Activated CD8-positive, alpha-beta memory T cell treated with anti-CD3 and anti-CD28 coated beads, Interleukin-2, amount 50 U/mL, for 24 hours (primary cell): Measurements from ENCODE around the gene MTRF1L.
"Not testable (repeated sequence)": the region's sequence is repeated elsewhere in the genome, so short reads cannot be mapped to it uniquely, and the experiment has no call there.

Experiments used
- DNase-seq: peaks from one replicate; pipeline ENCODE4 v3.0.0-alpha.2; 2020; ENCODE audit errors: extremely low read depth

MTRF1L gene

DNA sequence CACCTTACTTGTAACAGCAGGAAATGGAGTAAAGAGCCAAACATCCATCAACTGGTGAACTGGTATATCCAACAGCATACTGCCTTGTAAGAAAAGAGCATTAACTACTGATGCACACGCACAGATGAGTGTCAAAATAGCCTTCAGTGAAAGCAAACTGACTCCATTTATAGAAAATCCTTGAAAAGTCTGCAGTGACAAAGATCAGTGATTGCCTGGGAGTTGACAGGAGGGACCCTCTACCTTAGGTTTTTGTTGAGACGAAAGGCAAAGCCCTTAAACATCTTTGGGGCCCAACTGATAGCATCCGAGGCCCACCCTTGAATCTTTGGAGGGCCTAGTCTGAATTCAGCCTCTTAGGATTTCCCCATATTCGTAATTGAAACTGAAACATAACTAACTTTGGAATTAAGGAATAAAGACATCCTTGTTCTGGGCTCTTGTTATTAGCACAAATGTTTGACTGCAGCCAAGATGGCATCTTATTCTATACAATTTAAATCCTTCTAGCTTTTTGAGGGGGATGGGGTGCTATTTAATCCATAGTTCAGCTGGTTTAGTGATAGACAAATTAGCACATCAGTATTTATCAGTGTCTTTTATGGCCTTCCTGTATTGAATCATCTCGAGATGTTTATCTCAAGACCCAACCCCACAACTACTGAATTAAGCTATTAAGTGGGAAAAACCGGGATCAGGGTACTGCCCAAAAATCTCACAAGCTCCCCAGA lies 32.7 kb downstream of the MTRF1L start:
- no peak for DNase-seq

DNA sequence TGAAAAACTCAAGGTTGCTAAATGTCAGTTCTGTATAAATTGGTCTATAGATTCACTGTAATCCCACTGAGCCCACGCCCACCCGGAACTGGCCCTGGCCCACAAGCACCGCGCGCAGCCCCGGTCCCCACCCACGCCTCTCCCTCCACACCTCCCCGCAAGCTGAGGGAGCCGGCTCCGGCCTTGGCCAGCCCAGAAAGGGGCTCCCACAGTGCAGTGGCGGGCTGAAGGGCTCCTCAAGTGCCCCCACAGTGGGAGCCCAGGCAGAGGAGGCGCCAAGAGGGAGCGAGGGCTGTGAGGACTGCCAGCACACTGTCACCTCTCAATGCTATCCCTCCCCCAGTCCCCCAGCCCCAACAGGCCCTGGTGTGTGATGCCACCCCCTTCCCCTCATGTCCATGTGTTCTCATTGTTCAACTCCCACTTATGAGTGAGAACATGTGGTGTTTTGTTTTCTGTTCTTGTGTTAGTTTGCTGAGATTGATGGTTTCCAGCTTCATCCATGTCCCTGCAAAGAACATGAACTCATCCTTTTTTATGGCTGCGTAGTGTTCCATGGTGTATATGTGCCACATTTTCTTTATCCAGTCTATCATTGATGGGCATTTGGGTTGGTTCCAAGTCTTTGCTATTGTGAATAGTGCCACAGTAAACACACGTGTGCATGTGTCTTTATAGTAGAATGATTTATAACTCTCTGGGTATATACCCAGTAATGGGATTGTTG lies 36.2 kb downstream of the MTRF1L start:
- not testable (repeated sequence) for DNase-seq

DNA sequence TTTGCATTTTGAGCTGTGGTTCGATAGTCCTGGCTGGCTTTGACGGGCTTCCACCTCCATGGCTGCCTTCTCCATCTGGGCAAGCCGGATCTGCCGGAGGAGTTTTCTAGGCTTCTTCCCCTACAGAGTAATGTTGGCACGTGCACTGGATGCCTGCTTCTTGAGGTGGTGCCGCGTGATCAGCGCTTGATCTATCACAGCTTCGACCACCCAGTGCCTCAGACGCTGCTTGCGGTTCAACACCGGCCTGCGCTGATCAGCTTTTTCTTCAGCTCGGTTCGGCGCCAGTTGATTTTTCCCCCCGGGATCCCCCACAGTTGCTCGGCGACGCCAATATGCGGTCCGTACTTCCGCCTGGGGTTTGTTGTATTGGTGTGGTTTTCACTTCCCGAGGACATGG lies 43.2 kb downstream of the MTRF1L start:
- no peak for DNase-seq

DNA sequence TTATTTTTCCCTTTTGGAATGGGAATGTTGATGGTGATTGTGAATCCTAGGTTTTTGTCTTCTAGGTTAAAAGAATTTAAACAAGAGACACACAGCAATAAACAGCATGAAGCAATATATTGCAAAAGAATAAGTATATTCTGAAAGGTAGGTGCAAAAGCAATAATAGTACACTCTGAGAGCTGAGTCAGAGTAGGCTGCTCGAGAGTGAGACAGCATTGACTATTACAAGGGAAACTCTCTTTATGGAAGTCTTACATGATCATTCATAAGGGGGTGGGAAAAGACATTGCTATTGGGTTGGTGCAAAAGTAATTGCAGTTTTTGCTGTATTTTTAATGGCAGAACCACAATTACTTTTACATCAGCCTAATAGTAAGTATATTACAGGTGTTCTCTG lies 44.7 kb downstream of the MTRF1L start:
- DNase-seq: no peak

DNA sequence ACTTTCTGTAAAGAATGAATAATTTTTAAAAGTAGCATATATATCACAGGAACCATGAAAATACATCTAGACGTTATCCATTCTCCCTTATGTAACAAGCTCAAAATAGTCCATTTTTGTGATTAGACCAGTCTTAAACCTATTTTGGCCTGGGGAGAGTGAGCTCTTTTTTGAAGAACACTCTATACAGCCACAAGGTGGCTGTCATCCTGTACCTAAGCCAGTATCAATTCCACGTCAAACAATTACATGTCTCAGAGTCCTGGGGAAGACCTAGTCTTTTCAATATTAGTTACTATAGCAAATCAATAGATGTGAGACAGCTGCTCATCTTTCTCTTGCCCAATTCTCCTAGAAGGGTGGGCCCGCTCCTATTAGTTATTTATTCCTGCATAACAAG lies 48.1 kb downstream of the MTRF1L start:
- DNase-seq: no peak

DNA sequence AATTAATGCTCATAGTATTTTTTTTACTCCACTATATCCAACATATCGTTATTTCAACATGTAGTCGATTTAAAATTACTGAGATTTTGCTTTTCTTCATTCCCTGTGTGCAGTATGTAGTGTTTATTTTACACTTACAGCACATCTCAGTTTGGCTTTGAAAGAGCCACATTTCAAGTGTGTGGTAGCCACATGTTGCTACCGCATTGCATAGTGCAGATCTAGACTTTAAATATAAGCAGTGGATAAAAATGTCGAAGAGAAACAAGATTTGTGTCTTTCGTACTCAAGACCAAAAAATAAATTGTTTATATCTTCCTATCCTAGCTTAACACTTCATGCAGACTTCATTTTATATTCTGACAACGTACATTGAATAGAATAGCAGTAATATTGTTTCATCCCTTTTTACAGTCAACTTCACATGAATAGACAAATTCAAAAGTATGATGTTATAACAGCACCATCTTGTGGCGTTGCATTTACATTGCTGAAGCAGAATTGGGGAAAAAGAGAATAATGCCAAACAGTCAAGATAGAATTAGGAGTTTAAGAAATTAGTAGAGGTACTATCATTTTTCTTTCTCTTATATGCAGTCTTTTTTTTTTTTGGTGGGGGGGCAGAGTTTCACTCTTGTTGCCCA lies 49.5 kb downstream of the MTRF1L start:
- no peak for DNase-seq

DNA sequence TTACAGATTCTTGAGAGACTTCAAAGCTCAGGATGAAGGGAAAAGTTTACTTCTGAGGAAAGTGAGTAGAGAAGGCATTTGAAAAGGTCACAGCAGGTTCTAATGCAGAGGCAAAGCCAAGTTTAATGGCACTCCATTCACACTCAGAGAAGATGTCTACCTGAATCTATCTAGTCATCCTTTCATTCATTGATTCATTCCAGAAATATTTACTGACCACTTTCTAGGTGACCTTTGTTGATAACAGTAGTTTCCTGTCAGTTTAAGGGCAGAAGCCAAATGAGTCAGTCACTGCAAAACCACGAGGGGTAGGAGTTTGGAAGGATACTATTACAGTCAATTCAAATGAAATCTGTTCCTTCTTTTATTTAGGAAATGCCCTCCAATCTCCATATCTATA lies 50.5 kb downstream of the MTRF1L start:
- no peak for DNase-seq

DNA sequence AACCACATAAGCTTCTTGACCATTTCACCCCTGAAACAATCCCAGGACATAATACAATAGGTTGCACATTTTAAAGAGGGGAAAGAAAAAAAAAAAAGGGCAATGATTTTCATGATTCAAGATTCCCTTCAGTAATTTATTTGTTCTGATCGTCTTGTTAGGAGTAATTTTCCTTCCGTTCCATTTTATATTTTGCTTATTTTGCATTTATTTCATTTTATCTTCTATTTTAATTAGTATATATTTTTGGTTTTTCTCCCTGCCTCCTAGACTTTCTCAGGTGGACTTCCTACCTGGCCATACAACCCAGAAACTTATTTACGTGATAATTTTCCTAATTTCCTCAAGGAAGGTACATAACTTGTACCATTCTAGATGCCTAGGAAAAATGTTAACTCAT lies 52.3 kb downstream of the MTRF1L start:
- no peak for DNase-seq

DNA sequence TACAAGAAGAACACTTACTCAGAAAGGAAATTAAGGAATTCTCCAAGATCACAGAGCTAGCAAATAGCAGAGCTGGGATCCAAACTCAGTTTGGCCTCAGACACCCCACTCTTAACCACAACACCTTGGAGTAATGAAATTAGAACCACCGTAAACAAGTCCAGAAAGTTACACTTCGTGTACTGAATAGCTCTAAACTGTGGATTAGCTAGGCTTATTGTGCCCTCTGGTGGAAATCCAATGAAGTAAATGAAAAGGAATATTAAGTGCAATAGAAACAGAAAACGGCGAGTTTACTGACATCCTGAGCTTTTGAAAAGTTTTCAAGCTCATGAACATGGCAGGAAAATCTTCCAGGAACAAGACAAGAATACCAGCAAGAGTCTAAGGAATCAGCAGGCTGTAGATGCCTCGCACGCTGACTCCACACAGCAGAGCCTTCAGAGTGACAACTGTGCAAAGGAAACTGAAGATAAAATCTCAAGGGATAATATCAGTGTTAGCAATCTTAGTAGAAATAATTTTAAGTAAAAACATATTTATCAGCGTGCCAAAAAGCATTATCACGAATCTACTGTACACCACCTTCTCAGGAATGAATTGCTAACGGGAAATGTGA lies 54.2 kb downstream of the MTRF1L start:
- no peak for DNase-seq

DNA sequence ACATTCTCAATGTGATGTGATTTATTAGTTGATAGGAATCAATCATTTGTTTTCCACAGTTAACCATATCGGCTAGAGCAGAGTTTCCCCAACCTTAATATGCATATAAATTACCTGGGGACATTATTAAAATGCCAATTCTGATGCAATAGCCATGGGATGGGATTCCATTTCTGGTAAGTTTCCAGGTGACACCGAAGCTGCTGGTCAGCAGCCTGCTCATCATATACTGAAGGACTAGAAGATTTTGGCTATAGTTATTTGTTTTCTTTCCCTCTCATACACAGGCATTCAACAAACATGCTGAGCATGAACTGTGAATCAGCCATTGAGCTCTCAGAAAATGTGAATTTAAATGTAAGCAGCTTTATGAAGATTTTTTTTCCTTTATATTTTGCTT lies 55.5 kb downstream of the MTRF1L start:
- DNase-seq: no peak

DNA sequence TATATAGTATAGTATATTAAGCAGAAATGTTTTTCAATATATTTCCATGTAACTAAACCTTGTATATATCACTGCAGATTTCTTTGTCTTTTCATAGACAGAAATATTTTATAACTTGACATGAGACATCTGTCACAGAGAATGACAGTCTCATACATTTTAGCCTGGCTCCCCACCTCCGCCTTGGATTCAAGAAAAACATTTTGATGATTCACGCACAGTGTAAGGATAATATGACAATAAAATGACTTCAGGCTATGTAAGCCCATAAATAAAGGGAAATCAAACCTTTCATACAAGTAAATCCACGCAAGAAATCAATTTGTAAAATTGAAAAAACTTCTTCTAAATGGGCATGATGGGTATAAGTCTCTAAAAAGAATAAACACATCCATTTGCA lies 56.0 kb downstream of the MTRF1L start:
- DNase-seq: no peak

DNA sequence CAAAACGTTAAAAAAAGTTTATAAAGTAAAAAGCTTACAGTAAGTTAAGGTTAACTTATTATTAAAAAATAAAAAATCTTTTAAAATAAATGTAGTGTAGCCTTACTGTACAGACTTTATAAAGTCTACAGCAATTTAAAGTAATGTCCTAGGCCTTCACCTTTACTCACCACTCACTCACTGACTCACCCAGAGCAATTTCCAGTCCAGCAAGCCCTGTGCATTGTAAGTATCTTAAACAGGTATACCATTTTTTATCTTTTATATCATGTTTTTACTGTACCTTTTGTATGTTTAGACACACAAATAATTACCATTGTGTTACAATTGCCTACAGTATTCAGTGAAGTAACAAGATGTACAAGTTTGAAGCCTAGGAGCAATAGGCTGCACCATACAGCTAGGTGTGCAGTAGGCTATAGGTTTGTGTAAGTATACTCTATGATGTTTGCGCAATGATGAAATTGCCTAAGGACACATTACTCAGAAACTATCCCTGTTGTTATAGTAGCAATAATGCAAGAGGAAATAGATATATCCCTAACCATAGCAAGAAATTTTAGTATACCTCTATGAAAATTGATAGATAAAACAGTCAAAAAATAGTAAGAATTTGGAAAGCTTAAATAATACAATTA lies 59.1 kb downstream of the MTRF1L start:
- no peak for DNase-seq

DNA sequence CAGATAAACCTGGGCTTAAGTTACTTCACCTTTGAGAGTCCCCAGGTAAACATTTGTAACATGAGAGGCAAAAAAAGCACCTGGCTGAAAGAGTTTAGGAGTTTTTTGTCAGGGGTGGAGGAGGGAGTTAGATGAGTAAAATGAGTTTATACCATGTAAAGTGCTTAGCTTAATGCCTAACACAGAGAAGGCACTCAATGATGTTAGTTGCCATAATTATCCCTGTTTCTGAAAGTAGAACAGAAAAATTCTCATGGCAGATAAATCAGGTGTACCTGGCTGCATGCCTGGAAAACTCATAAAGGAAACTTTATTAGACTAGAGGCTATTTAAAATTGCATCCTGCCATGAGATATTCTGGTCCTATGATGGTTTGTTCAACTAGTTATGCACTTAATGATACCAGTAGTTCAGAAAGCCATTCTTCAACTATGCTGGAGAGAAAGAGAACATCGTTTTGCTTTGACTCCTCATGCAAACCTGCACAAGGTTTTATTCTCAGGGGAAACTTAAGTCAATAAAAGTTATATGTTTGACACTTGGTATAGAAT lies 60.1 kb downstream of the MTRF1L start:
- DNase-seq: no peak

DNA sequence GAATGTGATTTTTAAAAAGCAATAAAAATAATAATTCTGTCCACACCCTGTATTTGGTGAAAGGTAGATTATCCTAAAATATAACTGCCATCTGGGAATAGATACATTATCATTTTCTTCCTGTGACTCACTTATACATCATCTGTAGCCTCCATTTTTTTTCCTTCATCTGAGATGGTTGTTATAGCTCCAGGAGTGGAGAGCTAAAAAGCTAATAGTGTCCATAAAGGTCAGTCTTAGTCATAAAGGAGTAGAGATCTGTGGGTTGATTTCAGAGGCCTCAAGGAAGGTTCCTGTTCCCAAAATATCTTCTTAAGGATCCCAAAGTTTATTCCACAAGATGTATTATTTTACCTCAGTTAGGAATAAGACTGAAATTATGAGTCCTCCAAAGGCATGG lies 60.8 kb downstream of the MTRF1L start:
- DNase-seq: no peak
